ENCODE results near the gene CAMK4.

The CAMK4 gene

GRCh38 chr5:111432883-111433536 is 208.8 kb downstream of the CAMK4 start:
- no peak for DNase-seq (ENCODE audit: low read depth)
- no peak for TF ChIP-seq CTCF (conservative IDR thresholded peaks at IDR 0.05; ENCODE audit: low read depth, low read length)
- no peak overlapping the region for H3K4me3 ChIP-seq (ENCODE audit: low read depth, low read length)

- TF ChIP-seq CTCF (conservative IDR thresholded peaks at IDR 0.05; ENCODE audit: low read depth, low read length): no peak
- no peak for DNase-seq (ENCODE audit: low read depth)
- H3K4me3 ChIP-seq (ENCODE audit: low read depth, low read length): no peak overlapping the region
Observed at GRCh38 chr5:111434800-111435199, 210.6 kb downstream of the CAMK4 start.

GRCh38 chr5:111439473-111440075 is 215.4 kb downstream of the CAMK4 start:
- no peak overlapping the region for H3K4me3 ChIP-seq (ENCODE audit: low read depth, low read length)
- peak; percentile 16 for DNase-seq (ENCODE audit: low read depth)
- TF ChIP-seq CTCF (conservative IDR thresholded peaks at IDR 0.05; ENCODE audit: low read depth, low read length): no peak

GRCh38 chr5:111447099-111447498 is 222.9 kb downstream of the CAMK4 start:
- no peak overlapping the region for H3K4me3 ChIP-seq (ENCODE audit: low read depth, low read length)
- no peak for TF ChIP-seq CTCF (conservative IDR thresholded peaks at IDR 0.05; ENCODE audit: low read depth, low read length)
- peak; percentile 46 for DNase-seq (ENCODE audit: low read depth)

GRCh38 chr5:111447822-111448221 is 223.6 kb downstream of the CAMK4 start:
- no peak for TF ChIP-seq CTCF (conservative IDR thresholded peaks at IDR 0.05; ENCODE audit: low read depth, low read length)
- no peak overlapping the region for H3K4me3 ChIP-seq (ENCODE audit: low read depth, low read length)
- DNase-seq (ENCODE audit: low read depth): no peak

GRCh38 chr5:111453295-111453694 is 229.1 kb downstream of the CAMK4 start:
- peak; percentile 61 for DNase-seq (ENCODE audit: low read depth)
- TF ChIP-seq CTCF (conservative IDR thresholded peaks at IDR 0.05; ENCODE audit: low read depth, low read length): no peak
- H3K4me3 ChIP-seq (ENCODE audit: low read depth, low read length): peak overlapping the region; percentile 10

- no peak for TF ChIP-seq CTCF (conservative IDR thresholded peaks at IDR 0.05; ENCODE audit: low read depth, low read length)
- peak; percentile 87 for DNase-seq (ENCODE audit: low read depth)
- peak overlapping the region; percentile 10 for H3K4me3 ChIP-seq (ENCODE audit: low read depth, low read length)
Observed at GRCh38 chr5:111453747-111454146, 229.6 kb downstream of the CAMK4 start.

Data from choroid plexus epithelial cell (primary cell).